Sigmoid colon (tissue), 7 donors: ENCODE data around the gene PYGM. TPM values are rescaled to one million over a fixed set of nuclear protein-coding genes. Genes with fewer than 3 reads are reported as not detected.

ENCODE experiments used
- DNase-seq: peaks from one replicate; pipeline ENCODE4 v3.0.0-alpha.2; 2019
- H3K27ac ChIP-seq, 4 donors: fragments of 200-600 bp; sonication (generic); one replicate each; pipeline ENCODE4 v1.5.1; 2016 to 2019; ENCODE audit warnings: mild to moderate bottlenecking in 1 of 4
- H3K27me3 ChIP-seq, 3 donors: fragments of 200-600 bp; sonication (generic); one replicate each; pipeline ENCODE4 v1.5.1; 2019; ENCODE audit warnings: mild to moderate bottlenecking in 1 of 3
- H3K36me3 ChIP-seq, 4 donors: fragments of 200-600 bp; sonication (generic); one replicate each; pipeline ENCODE4 v1.5.1; 2016 to 2019
- H3K4me1 ChIP-seq, 4 donors: fragments of 200-600 bp; sonication (generic); one replicate each; pipeline ENCODE4 v1.5.1; 2017 to 2019
- H3K4me3 ChIP-seq, 4 donors: fragments of 200-600 bp; sonication (generic); one replicate each; pipeline ENCODE4 v1.5.1; 2017 to 2019; ENCODE audit warnings: mild to moderate bottlenecking in 2 of 4, moderate library complexity in 1 of 4
- H3K9me3 ChIP-seq, 4 donors: fragments of 200-600 bp in 3 of 4; sonication (generic) in 3 of 4; one replicate each; pipeline versions ENCODE4 v1.5.1 to v1.6.1; 2013 to 2019
- EP300 ChIP-seq, 4 donors: sonication (generic); formaldehyde crosslinking; IDR thresholded peaks; one replicate each; pipeline ENCODE4 v1.6.1; 2017; ENCODE audit warnings: antibody characterized with exemption in 4 of 4
- POLR2A ChIP-seq, 2 donors: fragments of 450-650 bp; IDR thresholded peaks; one replicate each; pipeline ENCODE4 v1.6.1; 2016; ENCODE audit warnings: antibody characterized with exemption in 2 of 2, mild to moderate bottlenecking in 2 of 2, moderate library complexity in 2 of 2
- POLR2AphosphoS5 ChIP-seq, 4 donors: sonication (generic); formaldehyde crosslinking; IDR thresholded peaks; one replicate each; pipeline ENCODE4 v1.6.1; 2017; ENCODE audit warnings: antibody characterized with exemption in 4 of 4
- WGBS, 2 donors: extraction: QIAGEN DNeasy Blood & Tissue Kit; methylation state at CpG; one replicate each; pipeline ENCODE4 v1.1.7; 2013; 5-methylcytosine and 5-hydroxymethylcytosine counted together
- intact Hi-C: fragments of 100-400 bp; cut with DNase I; formaldehyde crosslinking; loops from one replicate; pipeline ENCODE4 v1.15.1; 2023
- polyA plus RNA-seq, 3 donors: library from polyadenylated mRNA; stranded (reverse); fragments of 200-250 nt; gene quantifications; one replicate each; pipeline ENCODE4 v1.2.3, GENCODE V29; 2013
- total RNA-seq, 4 donors: library from RNA; depleted of rRNA; stranded (reverse); fragments of >200 nt; gene quantifications; one replicate each; pipeline ENCODE4 v1.1.0, GENCODE V29; 2016
- TF ChIP-seq, protein P1 (sequence below), 4 experiments: fragments of 450-650 bp in 3 of 4; fragments of 200-600 bp in 1 of 4; IDR thresholded peaks; one replicate each; pipeline ENCODE4 v1.5.1; 2016 to 2019; ENCODE audit warnings: antibody characterized with exemption in 4 of 4, mild to moderate bottlenecking in 3 of 4, moderate library complexity in 2 of 4
- donor health status: healthy with polysubstance abuse.
- donor health status: Bipolar disorder and iron deficiency.
- donor health status: healthy.

Gene PYGM
- total and polyA plus RNA-seq, 7 donors: 0.23 to 42.1 (median 10.5) TPM

DNA sequence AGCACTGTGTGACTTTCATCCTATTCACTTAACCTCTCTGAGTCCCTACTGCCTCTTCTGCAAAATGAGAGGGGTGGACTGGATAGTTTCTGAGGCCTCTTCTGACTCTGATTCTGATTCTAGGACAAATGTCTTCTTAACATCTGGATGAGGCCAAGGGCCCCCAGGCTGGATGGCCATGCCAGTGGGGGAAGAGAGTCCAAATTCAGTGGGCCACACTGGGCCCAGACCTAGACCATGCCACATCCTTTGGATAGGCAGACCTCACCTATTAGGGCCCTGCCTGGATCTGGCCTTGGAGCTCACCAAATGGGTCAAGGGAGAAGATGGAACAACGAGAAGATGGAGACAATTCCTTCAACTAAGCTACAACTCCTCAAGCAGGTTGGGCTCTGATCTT, 61.3 kb downstream of the PYGM start:
- no peak for TF ChIP-seq EP300 (IDR thresholded peaks at IDR 0.05)
- TF ChIP-seq, protein P1, sequence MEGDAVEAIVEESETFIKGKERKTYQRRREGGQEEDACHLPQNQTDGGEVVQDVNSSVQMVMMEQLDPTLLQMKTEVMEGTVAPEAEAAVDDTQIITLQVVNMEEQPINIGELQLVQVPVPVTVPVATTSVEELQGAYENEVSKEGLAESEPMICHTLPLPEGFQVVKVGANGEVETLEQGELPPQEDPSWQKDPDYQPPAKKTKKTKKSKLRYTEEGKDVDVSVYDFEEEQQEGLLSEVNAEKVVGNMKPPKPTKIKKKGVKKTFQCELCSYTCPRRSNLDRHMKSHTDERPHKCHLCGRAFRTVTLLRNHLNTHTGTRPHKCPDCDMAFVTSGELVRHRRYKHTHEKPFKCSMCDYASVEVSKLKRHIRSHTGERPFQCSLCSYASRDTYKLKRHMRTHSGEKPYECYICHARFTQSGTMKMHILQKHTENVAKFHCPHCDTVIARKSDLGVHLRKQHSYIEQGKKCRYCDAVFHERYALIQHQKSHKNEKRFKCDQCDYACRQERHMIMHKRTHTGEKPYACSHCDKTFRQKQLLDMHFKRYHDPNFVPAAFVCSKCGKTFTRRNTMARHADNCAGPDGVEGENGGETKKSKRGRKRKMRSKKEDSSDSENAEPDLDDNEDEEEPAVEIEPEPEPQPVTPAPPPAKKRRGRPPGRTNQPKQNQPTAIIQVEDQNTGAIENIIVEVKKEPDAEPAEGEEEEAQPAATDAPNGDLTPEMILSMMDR (IDR thresholded peaks at IDR 0.05): no peak
- no peak for TF ChIP-seq POLR2A (IDR thresholded peaks at IDR 0.05)
- no peak for TF ChIP-seq POLR2AphosphoS5 (IDR thresholded peaks at IDR 0.05)
- no peaks in the 10 kb centered on the region for H3K9me3 ChIP-seq
- H3K4me1 ChIP-seq: no peaks in the 10 kb centered on the region
- no peak overlapping the region for H3K27ac ChIP-seq
- 65 to 74% methylated on average over 1 of the region's 1 CpG for WGBS, 2 donors
- no peaks in the 10 kb centered on the region for H3K36me3 ChIP-seq
- no peak for DNase-seq
- intact Hi-C loops: no loop called here
- peaks cover 0 to 27% (median 17%) of the 10 kb centered on the region in 3 donors for H3K27me3 ChIP-seq
- no peak overlapping the region for H3K4me3 ChIP-seq

DNA sequence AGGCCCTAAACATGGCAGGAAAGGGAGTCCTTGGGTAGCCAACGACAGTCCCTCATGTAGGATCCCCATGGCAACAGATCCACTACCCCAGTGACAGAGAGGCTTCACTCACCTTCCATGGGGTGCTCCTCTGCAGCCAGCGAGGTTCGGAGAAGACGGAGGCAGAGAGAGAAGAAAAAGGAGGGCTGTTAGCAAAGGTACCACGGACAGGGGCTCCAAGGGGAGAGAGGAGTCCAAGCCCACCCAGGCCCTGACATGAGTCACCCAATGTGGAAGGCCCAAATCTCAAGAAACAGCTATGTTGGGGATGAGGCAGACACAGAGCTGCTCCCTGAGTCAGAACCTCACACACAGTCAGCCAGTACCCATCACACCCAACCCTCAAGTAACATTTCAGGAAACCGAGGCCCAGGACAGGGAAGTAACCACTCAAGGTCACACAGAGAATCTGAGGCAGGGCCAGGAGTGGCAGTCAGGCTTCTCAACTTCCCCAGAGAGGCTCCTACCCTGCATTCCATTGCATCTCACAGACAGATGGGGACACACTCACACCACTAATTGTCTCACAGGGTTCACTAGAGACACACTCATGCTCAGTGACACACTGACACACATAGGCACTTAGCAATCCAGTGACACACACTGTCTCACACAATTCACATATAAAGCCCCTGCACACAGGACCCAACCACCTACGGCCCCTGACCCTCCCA, 62.0 kb downstream of the PYGM start:
- no peak overlapping the region for H3K4me3 ChIP-seq
- TF ChIP-seq, protein P1 (IDR thresholded peaks at IDR 0.05): no peak
- no peak for TF ChIP-seq POLR2AphosphoS5 (IDR thresholded peaks at IDR 0.05)
- TF ChIP-seq POLR2A (IDR thresholded peaks at IDR 0.05): no peak
- no peak for TF ChIP-seq EP300 (IDR thresholded peaks at IDR 0.05)
- H3K27ac ChIP-seq: no peak overlapping the region
- no peak for DNase-seq
- 72 to 85% methylated on average over 7 of the region's 7 CpGs for WGBS, 2 donors
- no peaks in the 10 kb centered on the region for H3K9me3 ChIP-seq
- H3K4me1 ChIP-seq: no peaks in the 10 kb centered on the region
- intact Hi-C loops: no loop called here
- peaks cover 0 to 33% (median 17%) of the 10 kb centered on the region in 3 donors for H3K27me3 ChIP-seq
- H3K36me3 ChIP-seq: no peaks in the 10 kb centered on the region

Other genes with a start within 250 kb of the PYGM start
- not detected for gene SLC22A11, start 204.0 kb downstream of the PYGM start, total RNA-seq
- under 1 TPM in 2 of 3 donors, not detected in 1; 0.04 to 0.46 TPM for gene SLC22A11, start 204.0 kb downstream of the PYGM start, polyA plus RNA-seq
- not detected for gene SLC22A12, start 168.8 kb downstream of the PYGM start, total RNA-seq
- not detected for gene SLC22A12, start 168.8 kb downstream of the PYGM start, polyA plus RNA-seq
- 10 to 100 TPM in 2 of 4 donors, 1 to 10 TPM in 2; 6.8 to 20.5 (median 13.7) TPM for gene NRXN2, start 36.8 kb downstream of the PYGM start, total RNA-seq
- 1 to 10 TPM in 2 of 3 donors, under 1 TPM in 1; 0.23 to 4.9 (median 3.0) TPM for gene NRXN2, start 36.8 kb downstream of the PYGM start, polyA plus RNA-seq
- 10 to 100 TPM; 26.7 to 77.0 (median 27.8) TPM for gene RASGRP2, start 15.8 kb downstream of the PYGM start, total RNA-seq
- 100 to 1,000 TPM in 1 of 3 donors, 1 to 10 TPM in 2; 2.1 to 101 (median 4.8) TPM for gene RASGRP2, start 15.8 kb downstream of the PYGM start, polyA plus RNA-seq
- 100 to 1,000 TPM; 185 to 381 (median 294) TPM for gene SF1, start 18.6 kb upstream of the PYGM start, total RNA-seq
- 100 to 1,000 TPM in 1 of 3 donors, 10 to 100 TPM in 2; 36.5 to 126 (median 43.2) TPM for gene SF1, start 18.6 kb upstream of the PYGM start, polyA plus RNA-seq
- gene MAP4K2, start 43.2 kb upstream of the PYGM start, total RNA-seq: 10 to 100 TPM; 11.5 to 23.5 (median 16.6) TPM
- 10 to 100 TPM in 2 of 3 donors, 1 to 10 TPM in 1; 9.0 to 19.8 (median 11.1) TPM for gene MAP4K2, start 43.2 kb upstream of the PYGM start, polyA plus RNA-seq
- 10 to 100 TPM in 1 of 4 donors, 1 to 10 TPM in 3; 6.8 to 12.7 (median 8.8) TPM for gene MEN1, start 50.6 kb upstream of the PYGM start, total RNA-seq
- gene MEN1, start 50.6 kb upstream of the PYGM start, polyA plus RNA-seq: 10 to 100 TPM in 2 of 3 donors, 1 to 10 TPM in 1; 9.0 to 26.1 (median 10.9) TPM
- gene CDC42BPG, start 84.7 kb upstream of the PYGM start, total RNA-seq: under 1 TPM in 3 of 4 donors, not detected in 1; 0.16 to 0.83 (median 0.36) TPM
- 10 to 100 TPM; 19.8 to 39.8 (median 20.8) TPM for gene CDC42BPG, start 84.7 kb upstream of the PYGM start, polyA plus RNA-seq
- 10 to 100 TPM; 38.5 to 73.1 (median 44.1) TPM for gene EHD1, start 118.6 kb upstream of the PYGM start, total RNA-seq
- 10 to 100 TPM; 27.0 to 54.0 (median 29.4) TPM for gene EHD1, start 118.6 kb upstream of the PYGM start, polyA plus RNA-seq
- gene ATG2A, start 157.2 kb upstream of the PYGM start, total RNA-seq: 10 to 100 TPM; 12.1 to 22.7 (median 14.4) TPM
- 10 to 100 TPM; 13.2 to 27.6 (median 19.4) TPM for gene ATG2A, start 157.2 kb upstream of the PYGM start, polyA plus RNA-seq
- 10 to 100 TPM; 17.8 to 27.3 (median 21.3) TPM for gene PPP2R5B, start 164.7 kb upstream of the PYGM start, total RNA-seq
- 10 to 100 TPM; 15.6 to 23.4 (median 18.1) TPM for gene PPP2R5B, start 164.7 kb upstream of the PYGM start, polyA plus RNA-seq
- gene GPHA2, start 175.9 kb upstream of the PYGM start, total RNA-seq: 1 to 10 TPM in 1 of 4 donors, not detected in 3; 2.9 TPM
- under 1 TPM in 1 of 3 donors, not detected in 2; 0.47 TPM for gene GPHA2, start 175.9 kb upstream of the PYGM start, polyA plus RNA-seq
- gene MAJIN, start 212.1 kb upstream of the PYGM start, total RNA-seq: not detected
- gene MAJIN, start 212.1 kb upstream of the PYGM start, polyA plus RNA-seq: under 1 TPM in 1 of 3 donors, not detected in 2; 0.25 TPM
- 1 to 10 TPM; 1.8 to 4.7 (median 3.7) TPM for gene BATF2, start 237.0 kb upstream of the PYGM start, total RNA-seq
- 10 to 100 TPM; 11.6 to 31.3 (median 14.4) TPM for gene BATF2, start 237.0 kb upstream of the PYGM start, polyA plus RNA-seq